ENCODE data around the gene FASTKD3.

FASTKD3 gene

GRCh38 chr5:7849681-7850394, 19.0 kb downstream of the FASTKD3 start:
- DNase-seq: no peak

DNA sequence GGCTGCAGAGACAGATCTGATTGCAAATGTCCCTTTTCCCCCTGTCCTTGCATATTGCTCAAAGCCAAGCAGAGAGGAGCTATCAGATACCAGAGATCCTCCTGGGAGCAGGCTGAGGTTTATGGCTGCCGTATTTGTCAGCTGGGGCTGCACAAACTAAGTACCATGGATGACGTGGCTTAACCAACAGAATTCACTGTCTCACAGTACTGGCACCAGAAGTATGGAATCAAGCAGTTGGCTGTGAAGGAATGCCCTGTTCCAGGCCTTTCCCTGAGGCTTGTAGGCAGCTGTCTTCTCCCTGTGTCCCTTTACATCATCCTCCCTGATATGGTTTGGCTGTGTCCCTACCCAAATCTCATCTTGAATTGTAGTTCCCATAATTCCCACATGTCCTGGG, 20.5 kb downstream of the FASTKD3 start:
- DNase-seq: no peak

DNA sequence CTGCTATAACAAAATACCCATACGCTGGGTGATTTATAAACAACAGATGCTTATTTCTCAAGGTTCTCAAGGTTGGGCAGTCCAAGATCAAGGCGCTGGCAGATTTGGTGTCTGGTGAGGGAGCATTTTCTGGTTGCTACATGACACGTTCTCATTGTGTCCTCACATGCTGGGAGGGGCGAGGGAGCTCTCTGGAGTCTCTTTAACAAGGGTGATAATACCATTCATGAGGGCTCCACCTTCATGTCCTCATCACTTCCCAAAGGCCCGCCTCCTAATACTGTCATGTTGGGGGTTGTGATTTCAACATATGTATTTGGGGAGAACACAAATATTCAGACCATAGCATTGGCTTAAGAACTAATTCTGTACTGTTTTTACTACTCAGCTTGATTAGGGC, 22.5 kb downstream of the FASTKD3 start:
- no peak for DNase-seq

DNA sequence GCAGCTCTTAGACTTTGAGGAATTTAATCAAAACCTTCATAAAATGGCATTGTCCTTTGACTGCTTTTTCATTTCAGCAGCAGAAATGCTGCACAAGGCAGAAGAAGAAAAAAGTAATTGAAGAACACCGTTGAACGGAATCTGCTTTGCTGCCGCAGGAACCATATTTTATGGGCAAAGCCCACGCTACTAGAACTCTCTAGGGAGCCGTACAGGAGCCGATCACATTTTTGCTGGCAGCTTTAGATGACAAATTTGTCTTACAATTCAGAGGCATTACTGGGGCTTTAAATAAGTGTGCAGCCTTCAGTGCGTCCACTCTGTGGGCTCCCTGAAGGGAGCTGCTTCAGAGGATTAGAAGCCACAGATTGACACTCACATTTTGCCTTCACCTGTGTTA, 23.3 kb downstream of the FASTKD3 start:
- DNase-seq: no peak

GRCh38 chr5:7844901-7845300, 23.9 kb downstream of the FASTKD3 start:
- DNase-seq: no peak

GRCh38 chr5:7842531-7842930, 26.3 kb downstream of the FASTKD3 start:
- no peak for DNase-seq

DNA sequence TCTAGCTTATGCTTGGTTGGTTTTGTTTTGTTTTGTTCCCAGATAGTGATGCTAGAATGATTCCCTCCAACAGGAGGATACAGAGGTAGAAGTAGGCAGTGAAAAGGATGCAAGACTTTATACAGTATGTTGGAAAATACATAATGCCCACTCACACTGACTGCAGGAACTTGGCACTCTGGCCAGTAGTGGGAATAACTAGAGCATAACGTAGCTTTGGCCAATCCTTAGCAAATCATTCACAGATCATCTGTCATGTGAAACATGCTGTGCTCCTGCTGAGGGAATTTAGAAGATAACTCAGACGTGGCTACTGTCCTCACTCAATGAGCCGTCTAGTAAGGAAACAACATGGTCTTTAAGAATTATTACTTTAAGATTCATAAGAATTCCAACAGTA, 31.4 kb downstream of the FASTKD3 start:
- DNase-seq: no peak

DNA sequence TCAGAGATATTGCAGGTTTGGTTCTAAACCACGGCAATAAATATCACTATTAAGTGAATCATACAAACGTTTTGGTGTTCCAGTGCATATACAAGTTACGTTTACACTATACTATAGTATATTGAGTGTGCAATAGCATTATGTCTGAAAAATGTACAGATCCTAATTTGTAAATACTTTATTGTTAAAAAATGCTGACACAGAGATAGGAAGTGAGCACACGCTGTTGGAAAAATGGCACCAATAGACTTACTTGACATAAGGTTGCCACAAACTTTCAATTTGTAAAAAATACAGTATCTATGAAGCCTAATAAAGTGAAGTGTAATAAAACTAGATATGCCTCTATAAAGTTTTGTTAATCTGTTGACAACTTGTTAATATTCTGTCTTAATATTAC, 33.8 kb downstream of the FASTKD3 start:
- DNase-seq: no peak

DNA sequence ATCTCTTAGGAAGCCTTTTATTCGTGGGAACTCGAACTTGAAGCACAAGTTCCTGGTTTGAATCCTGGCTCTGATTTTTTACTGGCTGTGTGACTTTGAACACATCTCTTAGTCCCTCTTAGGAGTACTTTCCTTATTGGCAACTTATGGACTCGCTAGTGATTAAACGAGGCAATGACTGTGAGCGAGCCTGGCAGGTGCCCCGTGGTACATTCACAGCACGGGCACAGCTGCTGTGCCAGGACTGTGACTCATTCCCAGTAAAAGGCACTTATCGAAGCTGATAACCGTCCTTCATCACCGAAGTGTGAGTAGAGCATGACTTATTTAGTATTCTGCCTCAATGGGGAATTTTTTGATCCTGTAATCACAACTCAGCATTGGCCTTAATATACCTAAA, 40.6 kb downstream of the FASTKD3 start:
- DNase-seq: no peak

GRCh38 chr5:7827610-7828009, 41.2 kb downstream of the FASTKD3 start:
- no peak for DNase-seq

DNA sequence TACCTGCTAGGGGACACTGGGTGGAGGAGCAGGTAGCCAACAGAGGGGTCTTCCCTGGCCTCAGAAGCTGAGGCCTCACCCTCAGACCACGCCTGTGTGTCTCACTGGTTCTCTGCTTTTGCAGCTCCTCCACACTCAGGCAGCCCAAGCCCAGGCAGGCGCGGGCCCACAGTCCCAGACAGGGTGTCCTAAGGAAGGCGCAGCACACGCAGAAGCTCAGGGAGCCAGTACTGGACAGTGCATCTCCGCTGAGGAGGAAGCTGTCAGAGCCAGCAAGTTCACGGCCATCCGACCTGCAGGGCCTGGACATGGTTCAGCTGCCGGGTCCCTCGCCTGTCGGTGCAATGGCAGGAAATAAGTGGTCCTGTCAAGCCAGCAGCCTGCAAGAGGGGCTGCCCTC, 43.2 kb downstream of the FASTKD3 start:
- no peak for DNase-seq

DNA sequence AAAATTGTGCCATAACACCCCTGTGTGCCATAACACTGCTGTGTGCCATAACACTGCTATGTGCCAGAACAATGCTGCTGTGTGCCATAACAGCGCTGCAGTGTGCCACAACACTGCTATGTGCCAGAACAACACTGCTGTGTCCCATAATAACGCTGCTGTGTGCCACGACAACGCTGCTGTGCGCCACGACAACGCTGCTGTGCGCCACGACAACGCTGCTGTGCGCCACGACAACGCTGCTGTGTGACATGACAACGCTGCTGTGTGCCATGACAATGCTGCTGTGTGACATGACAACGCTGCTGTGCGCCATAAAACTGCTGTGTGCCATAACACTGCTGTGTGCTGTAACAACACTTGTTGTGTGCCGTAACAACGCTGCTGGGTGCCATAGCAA, 43.8 kb downstream of the FASTKD3 start:
- DNase-seq: no peak

- no peak for DNase-seq
Measured at GRCh38 chr5:7823594-7823993, 45.2 kb downstream of the FASTKD3 start.

DNA sequence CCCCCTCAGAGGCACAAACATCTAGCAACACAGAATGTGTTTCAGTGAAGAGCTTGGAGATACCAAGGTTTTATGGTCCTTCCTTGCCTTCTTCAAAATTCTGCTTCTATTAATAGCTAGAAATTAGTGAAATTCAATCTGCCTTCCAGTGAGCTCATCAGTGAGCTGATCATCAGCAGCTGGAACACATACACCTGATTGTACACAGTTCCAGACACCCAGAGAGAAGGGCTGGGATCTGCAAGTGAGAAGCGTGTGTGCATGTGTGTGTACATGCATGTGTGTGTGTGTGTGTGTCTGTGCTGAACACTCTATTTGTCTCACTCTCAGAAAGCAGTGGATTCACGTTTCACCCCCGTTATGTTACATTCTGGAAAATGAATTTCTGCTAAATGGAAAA, 46.4 kb downstream of the FASTKD3 start:
- no peak for DNase-seq

DNA sequence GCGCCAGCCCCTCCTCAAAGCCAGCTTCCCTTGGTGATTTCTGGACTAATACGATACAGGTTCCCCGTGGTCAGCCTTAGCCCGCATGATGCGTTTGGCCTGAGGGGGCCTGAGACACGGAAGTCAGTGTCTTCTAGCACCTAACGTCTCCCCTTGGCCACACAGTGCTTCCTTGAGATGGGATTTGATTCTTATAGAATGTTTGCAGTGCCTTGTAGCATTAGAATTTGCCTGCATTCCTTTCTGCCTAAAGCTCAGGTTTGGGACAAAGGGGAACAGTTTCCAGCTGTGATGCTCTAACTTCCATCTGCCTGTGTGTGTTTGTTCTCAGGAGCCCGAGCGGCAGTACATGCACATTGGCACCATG, 52.3 kb downstream of the FASTKD3 start:
- DNase-seq: no peak

- DNase-seq: peak; percentile 42
Measured at GRCh38 chr5:7815892-7816534, 52.8 kb downstream of the FASTKD3 start.

DNA sequence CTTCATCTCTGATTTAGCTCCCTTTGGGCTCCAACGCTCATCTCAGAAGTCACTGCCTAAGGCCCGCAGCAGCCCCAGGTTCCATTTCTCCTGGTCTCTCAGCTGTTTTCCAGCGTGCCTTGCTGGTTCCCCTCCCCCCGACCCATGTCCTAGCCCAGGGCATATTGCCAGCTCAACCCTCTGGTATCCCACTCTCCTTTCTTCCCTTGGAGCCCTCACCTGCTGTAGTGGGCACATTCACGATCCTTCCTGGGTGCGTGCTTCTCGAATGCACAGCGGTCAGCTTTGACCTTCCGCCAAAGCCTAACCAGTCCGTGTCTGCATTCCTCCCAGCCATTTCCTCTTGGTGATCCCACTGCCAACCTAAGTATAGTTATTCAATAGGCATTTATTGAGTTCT, 54.0 kb downstream of the FASTKD3 start:
- DNase-seq: no peak

DNA sequence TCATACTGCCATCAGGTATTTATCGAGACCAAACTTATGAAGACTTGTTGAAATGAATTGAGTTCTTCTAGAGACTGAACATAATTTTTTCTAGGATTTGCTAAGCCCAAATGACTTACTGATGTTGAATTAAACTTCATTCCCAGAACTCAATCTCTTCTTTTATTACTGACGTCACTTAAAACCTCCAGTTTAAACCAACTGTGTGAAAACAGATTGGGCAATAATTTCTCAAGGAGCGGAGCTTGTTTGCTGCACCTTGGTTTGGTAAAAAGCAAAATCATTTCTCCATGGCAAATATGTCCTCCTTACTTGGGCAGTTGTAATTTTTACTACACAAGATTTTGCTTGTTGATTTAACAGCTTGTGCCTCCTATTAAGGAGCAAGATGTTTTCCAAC, 55.3 kb downstream of the FASTKD3 start:
- DNase-seq: no peak

- DNase-seq: no peak
Measured at GRCh38 chr5:7813007-7813406, 55.8 kb downstream of the FASTKD3 start.

- no peak for DNase-seq
Measured at GRCh38 chr5:7811715-7812114, 57.1 kb downstream of the FASTKD3 start.

Data from KG1 (cell line).